RWPE1 (cell line): ENCODE data around the gene REG4.

Source experiments
- CTCF ChIA-PET: fragments of 350-600 bp; sonication (Branson Sonifier 250); formaldehyde crosslinking; extraction: SDS; loops from one replicate; lab custom pipeline; 2021; lab: Yijun Ruan, JAX
- POLR2A ChIA-PET: fragments of 400-600 bp; formaldehyde crosslinking; extraction: SDS; loops from one replicate; lab custom pipeline; 2020; ENCODE audit warnings: antibody characterized with exemption; ENCODE audit not compliant: low non-redundant PET; lab: Yijun Ruan, JAX
- DNase-seq: peaks from one replicate; pipeline ENCODE4 v3.0.0; 2012; ENCODE audit warnings: low spot score
- H3K27ac ChIP-seq: fragments of 450-650 bp; 2 replicates; pipeline ENCODE4 v1.5.1; 2017
- CTCF ChIP-seq: fragments of 450-650 bp; conservative IDR thresholded peaks from 2 replicates; pipeline ENCODE4 v1.5.1; 2017; ENCODE audit warnings: low read depth, mild to moderate bottlenecking

REG4 gene

GRCh38 chr1:119827010-119827409 lies 15.8 kb upstream of the REG4 start:
- POLR2A ChIA-PET: no interaction called here
- peak; percentile 14 for DNase-seq
- CTCF ChIA-PET: interaction anchor here (0.6 kb wide), 1 partner anchor 155 kb away, joined by 5 read pairs; no protein-coding TSS in a partner anchor

GRCh38 chr1:119822406-119822805 lies 11.1 kb upstream of the REG4 start:
- CTCF ChIA-PET: interaction anchor here (1.3 kb wide), 2 partner anchors 13 to 19 kb away, joined by 3 to 4 read pairs; no protein-coding TSS in a partner anchor
- no peak for DNase-seq
- POLR2A ChIA-PET: no interaction called here
- no peak for TF ChIP-seq CTCF
- H3K27ac ChIP-seq: no peak overlapping the region

More at GRCh38 chr1:119827010-119827409, 15.8 kb upstream of the REG4 start:
- no peak overlapping the region for H3K27ac ChIP-seq
- 0 out of 2 replicates have a peak, but pooled peaks have one; percentile 18 for TF ChIP-seq CTCF

DNA sequence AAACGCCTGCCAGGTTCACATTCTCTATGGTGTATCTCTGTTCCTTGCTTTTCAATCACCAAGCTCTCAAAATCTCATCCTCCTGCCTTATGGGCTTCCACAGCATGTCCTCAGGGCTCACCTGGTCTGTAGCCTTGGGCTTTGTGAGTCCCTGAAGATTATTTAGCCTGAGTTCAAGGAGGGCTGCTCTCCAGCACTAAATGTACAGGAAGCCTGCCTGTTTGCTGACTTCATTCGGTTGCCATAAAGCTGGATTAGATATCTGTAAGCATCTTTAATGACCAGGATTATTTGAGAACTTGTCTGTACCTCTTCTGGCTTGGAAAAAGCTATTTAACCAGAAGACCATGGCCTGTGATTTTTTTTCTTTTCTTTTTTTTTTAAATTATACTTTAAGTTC lies 6.9 kb upstream of the REG4 start:
- POLR2A ChIA-PET: no interaction called here
- CTCF ChIA-PET: interaction anchor here (1.2 kb wide), 1 partner anchor 9 kb away, joined by 4 read pairs; no protein-coding TSS in a partner anchor
- TF ChIP-seq CTCF: no peak
- no peak for DNase-seq
- no peak overlapping the region for H3K27ac ChIP-seq

GRCh38 chr1:119816407-119816806 lies 5.1 kb upstream of the REG4 start:
- no peak overlapping the region for H3K27ac ChIP-seq

GRCh38 chr1:119815928-119816327 lies 4.7 kb upstream of the REG4 start:
- no peak for DNase-seq
- ChIA-PET POLR2A (no interaction called here), CTCF (interaction anchor here (1.1 kb wide), 1 partner anchor 9 kb away, joined by 3 read pairs; no protein-coding TSS in a partner anchor)
- TF ChIP-seq CTCF: no peak
- H3K27ac ChIP-seq: no peak overlapping the region

More at GRCh38 chr1:119816407-119816806, 5.1 kb upstream of the REG4 start:
- ChIA-PET CTCF (interaction anchor here (0.6 kb wide), 1 partner anchor 22 kb away, joined by 4 read pairs; no protein-coding TSS in a partner anchor), POLR2A (no interaction called here)
- no peak for TF ChIP-seq CTCF
- DNase-seq: no peak

DNA sequence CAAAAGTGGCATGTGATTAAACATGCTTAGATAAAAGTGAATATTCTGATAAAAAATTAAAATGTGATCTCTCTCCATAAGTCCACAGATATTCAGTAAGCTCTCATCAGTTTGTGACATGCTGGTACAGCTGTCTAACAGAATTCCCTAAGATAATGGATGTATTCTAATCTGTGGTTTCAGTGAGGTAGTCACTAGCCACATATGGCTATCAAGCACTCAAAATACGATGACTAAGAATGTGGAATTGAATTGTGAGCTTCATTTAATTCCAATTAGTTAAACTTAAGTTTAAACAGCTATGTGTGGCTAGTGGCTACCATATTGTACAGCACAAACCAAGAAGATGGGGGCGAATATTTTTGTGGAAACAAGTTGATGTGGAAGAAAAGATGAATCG lies 4.1 kb upstream of the REG4 start:
- H3K27ac ChIP-seq: no peak overlapping the region
- CTCF ChIA-PET: interaction anchor here (1.1 kb wide), 1 partner anchor 9 kb away, joined by 3 read pairs; no protein-coding TSS in a partner anchor
- DNase-seq: no peak
- POLR2A ChIA-PET: no interaction called here
- no peak for TF ChIP-seq CTCF
